GM12878 (cell line): ENCODE measurements around the gene HEYL. TPM values are rescaled to one million over a fixed set of nuclear protein-coding genes. Genes with fewer than 3 reads are reported as not detected.

ENCODE experiments used
- ATAC-seq: fragments of 200-7000 bp; cut with Tn5 transposase; 3 replicates; pipeline ENCODE4 v1.9.1; 2020; ENCODE audit warnings: mild to moderate bottlenecking, moderate library complexity
- BruUV-seq: library from RNA; stranded (reverse); fragments of 400-500 nt; replicated peaks from 2 replicates; lab custom pipeline; 2021; lab: Mats Ljungman, UMichigan
- CTCF ChIA-PET: fragments of 300-600 bp; sonication (Branson Sonifier 250); formaldehyde crosslinking; extraction: SDS; loops from one replicate; lab custom pipeline; 2021; ENCODE audit warnings: inconsistent platforms; lab: Yijun Ruan, JAX
- POLR2A ChIA-PET: fragments of 350-600 bp; formaldehyde crosslinking; extraction: SDS; loops from one replicate; lab custom pipeline; 2021; ENCODE audit warnings: inconsistent platforms; lab: Charles Lee
- RAD21 ChIA-PET: fragments of 300-600 bp; sonication (Branson Sonifier 250); formaldehyde crosslinking; loops from one replicate; lab custom pipeline; 2023; ENCODE audit warnings: antibody characterized with exemption; ENCODE audit not compliant: unreplicated experiment; lab: Charles Lee
- SMC1A ChIA-PET: fragments of 300-600 bp; sonication (Branson Sonifier 250); formaldehyde crosslinking; loops from one replicate; lab custom pipeline; 2023; ENCODE audit not compliant: unreplicated experiment, uncharacterized antibody; lab: Charles Lee
- DNase-seq: peaks from one replicate; pipeline ENCODE4 v3.0.0-alpha.2; 2011; ENCODE audit warnings: low read depth, low spot score
- FAIRE-seq: peaks from 3 replicates; lab custom pipeline; 2011; peaks lifted over from hg19 to GRCh38; lab: Jason Lieb, UNC
- H2AFZ ChIP-seq: 2 replicates; pipeline ENCODE4 v1.6.0; 2011; ENCODE audit warnings: low read depth, low read length, control low read depth; ENCODE audit not compliant: control insufficient read depth
- H3K27ac ChIP-seq: 2 replicates; pipeline ENCODE4 v1.5.1; 2011; ENCODE audit warnings: control low read depth; ENCODE audit not compliant: control insufficient read depth, insufficient read depth
- H3K27me3 ChIP-seq, 2 experiments: replicated peaks in 1 of 2; 2 replicates each; pipeline versions ENCODE4 v1.6.0 to v1.6.1; 2011; ENCODE audit warnings: low read length in 1 of 2; ENCODE audit not compliant: control insufficient read depth in 2 of 2, insufficient read depth in 2 of 2
- H3K36me3 ChIP-seq, 2 experiments: 2 replicates each; pipeline ENCODE4 v1.5.1; 2011; ENCODE audit warnings: low read length in 1 of 2; ENCODE audit not compliant: control insufficient read depth in 2 of 2, insufficient read depth in 2 of 2
- H3K4me1 ChIP-seq: 2 replicates; pipeline ENCODE4 v1.6.1; 2011; ENCODE audit warnings: mild to moderate bottlenecking, low read length, moderate library complexity, mixed read lengths; ENCODE audit not compliant: control insufficient read depth, insufficient read depth
- H3K4me2 ChIP-seq: 2 replicates; pipeline ENCODE4 v1.6.0; 2011; ENCODE audit warnings: control low read depth; ENCODE audit not compliant: control insufficient read depth, insufficient read depth
- H3K4me3 ChIP-seq: fragments of 200-600 bp; sonication (generic); 2 replicates; pipeline ENCODE4 v1.5.1; 2016
- H3K79me2 ChIP-seq: 2 replicates; pipeline ENCODE4 v1.6.0; 2011; ENCODE audit warnings: low read length; ENCODE audit not compliant: control insufficient read depth, insufficient read depth
- H3K9ac ChIP-seq: 2 replicates; pipeline ENCODE4 v1.8.0; 2011; ENCODE audit warnings: low read length, control low read depth, mixed read lengths; ENCODE audit not compliant: control insufficient read depth, insufficient read depth
- H3K9me3 ChIP-seq: replicated peaks from 3 replicates; pipeline ENCODE4 v1.5.1; 2011; ENCODE audit warnings: mild to moderate bottlenecking, low read length; ENCODE audit not compliant: control insufficient read depth, insufficient read depth
- H4K20me1 ChIP-seq: 2 replicates; pipeline ENCODE4 v1.6.0; 2011; ENCODE audit not compliant: control insufficient read depth, insufficient read depth
- ATF7 ChIP-seq: fragments of 450-650 bp; IDR thresholded peaks from 2 replicates; pipeline ENCODE4 v1.6.1; 2016; ENCODE audit warnings: low read depth, mild to moderate bottlenecking
- EGR1 ChIP-seq, 2 experiments: IDR thresholded peaks; 1 replicate in 1 of 2; 2 replicates in 1 of 2; pipeline ENCODE4 v1.6.1; 2011 to 2012; ENCODE audit warnings: low read depth in 2 of 2, low read length in 2 of 2, borderline replicate concordance in 1 of 2, mild to moderate bottlenecking in 1 of 2, moderate library complexity in 1 of 2
- EZH2 ChIP-seq: IDR thresholded peaks from 2 replicates; pipeline ENCODE4 v1.6.1; 2012; ENCODE audit warnings: low read depth, mild to moderate bottlenecking, control low read depth, inconsistent platforms, low read length, borderline replicate concordance; ENCODE audit not compliant: control insufficient read depth
- NBN ChIP-seq: fragments of 450-650 bp; IDR thresholded peaks from 2 replicates; pipeline ENCODE4 v1.6.1; 2016
- POLR2AphosphoS2 ChIP-seq: IDR thresholded peaks from 2 replicates; pipeline ENCODE4 v1.6.1; 2011; ENCODE audit warnings: low read depth, mild to moderate bottlenecking, low read length, improper control_type of control experiment, moderate library complexity
- POU2F2 ChIP-seq: IDR thresholded peaks from 3 replicates; pipeline ENCODE4 v1.6.1; 2011; ENCODE audit warnings: low read depth, mild to moderate bottlenecking, low read length, borderline replicate concordance
- SIN3A ChIP-seq: IDR thresholded peaks from 2 replicates; pipeline ENCODE4 v1.6.1; 2012; ENCODE audit warnings: low read depth, low read length, improper control_type of control experiment
- SUZ12 ChIP-seq: fragments of 200-600 bp; sonication (generic); IDR thresholded peaks from one replicate; pipeline ENCODE4 v1.6.1; 2018; ENCODE audit warnings: antibody characterized with exemption, mild to moderate bottlenecking; ENCODE audit not compliant: unreplicated experiment
- TCF12 ChIP-seq: IDR thresholded peaks from 2 replicates; pipeline ENCODE4 v1.6.1; 2011; ENCODE audit warnings: low read depth, mild to moderate bottlenecking, low read length
- TCF7 ChIP-seq: IDR thresholded peaks from 2 replicates; pipeline ENCODE4 v1.6.1; 2014; ENCODE audit warnings: antibody characterized with exemption, borderline replicate concordance
- ZSCAN29 ChIP-seq: fragments of 450-650 bp; IDR thresholded peaks from 2 replicates; pipeline ENCODE4 v1.6.1; 2017; ENCODE audit warnings: mild to moderate bottlenecking, moderate library complexity
- WGBS: methylation state at CpG from one replicate; pipeline ENCODE4 v1.1.6; 2016; ENCODE audit warnings: low lambda C conversion rate; ENCODE audit not compliant: insufficient replicate concordance, insufficient coverage; ENCODE audit errors: missing lambda C conversion rate; 5-methylcytosine and 5-hydroxymethylcytosine counted together
- in situ Hi-C: fragments of 300-500 bp; cut with MboI; formaldehyde crosslinking; loops from 9 replicates; pipeline ENCODE4 v1.14.3; 2018; ENCODE audit warnings: mixed read lengths
- intact Hi-C: fragments of 100-400 bp; cut with micrococcal nuclease; formaldehyde crosslinking; loops from one replicate; pipeline ENCODE4 v1.14.2; 2022; ENCODE audit not compliant: unreplicated experiment
- polyA plus RNA-seq, 11 experiments: library from polyadenylated mRNA; depleted of rRNA in 4 of 11; unstranded in 6 of 11; stranded (reverse) in 5 of 11; fragments of >200 nt; fragmentation: Nextera tagmentation in 4 of 11; fragmentation: Illumina TruSeq in 1 of 11; extraction: Ambion mirVana in 4 of 11; extraction: Trizol in 1 of 11; gene quantifications; 1 replicate in 1 of 11; 2 replicates in 10 of 11; pipeline versions ENCODE4 v1.2.1 to v1.2.3, GENCODE V29; 2011 to 2016; ENCODE audit warnings: inconsistent platforms in 2 of 11, missing spikeins in 2 of 11, low read depth in 1 of 11
- total RNA-seq, 4 experiments: library from RNA; depleted of rRNA in 3 of 4; stranded (reverse); fragments of >200 nt in 3 of 4; fragmentation: Illumina TruSeq in 1 of 4; extraction: Trizol in 1 of 4; gene quantifications; 2 replicates each; pipeline versions ENCODE4 v1.2.1 to v1.2.3, GENCODE V29; 2013 to 2021
- TF ChIP-seq, protein P1 (sequence below): IDR thresholded peaks from 2 replicates; pipeline ENCODE4 v1.6.1; 2012; ENCODE audit warnings: low read depth, low read length, improper control_type of control experiment

Gene HEYL
- total and polyA plus RNA-seq, 10 of the 15 experiments (the other 5 are each of a cell fraction or from before 2014, with no cell fraction given) = under 0.01 to 0.04 TPM; not detected in 8

GRCh38 chr1:39632682-39633417 is 6.6 kb downstream of the HEYL start (continued):
- no peak for TF ChIP-seq EZH2
- no peak for TF ChIP-seq TCF7
- TF ChIP-seq, protein P1, sequence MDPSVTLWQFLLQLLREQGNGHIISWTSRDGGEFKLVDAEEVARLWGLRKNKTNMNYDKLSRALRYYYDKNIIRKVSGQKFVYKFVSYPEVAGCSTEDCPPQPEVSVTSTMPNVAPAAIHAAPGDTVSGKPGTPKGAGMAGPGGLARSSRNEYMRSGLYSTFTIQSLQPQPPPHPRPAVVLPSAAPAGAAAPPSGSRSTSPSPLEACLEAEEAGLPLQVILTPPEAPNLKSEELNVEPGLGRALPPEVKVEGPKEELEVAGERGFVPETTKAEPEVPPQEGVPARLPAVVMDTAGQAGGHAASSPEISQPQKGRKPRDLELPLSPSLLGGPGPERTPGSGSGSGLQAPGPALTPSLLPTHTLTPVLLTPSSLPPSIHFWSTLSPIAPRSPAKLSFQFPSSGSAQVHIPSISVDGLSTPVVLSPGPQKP = no peak
- TF ChIP-seq NBN = no peak
- no peak for TF ChIP-seq POLR2AphosphoS2
- TF ChIP-seq, all 136 proteins: peak for 0

DNA sequence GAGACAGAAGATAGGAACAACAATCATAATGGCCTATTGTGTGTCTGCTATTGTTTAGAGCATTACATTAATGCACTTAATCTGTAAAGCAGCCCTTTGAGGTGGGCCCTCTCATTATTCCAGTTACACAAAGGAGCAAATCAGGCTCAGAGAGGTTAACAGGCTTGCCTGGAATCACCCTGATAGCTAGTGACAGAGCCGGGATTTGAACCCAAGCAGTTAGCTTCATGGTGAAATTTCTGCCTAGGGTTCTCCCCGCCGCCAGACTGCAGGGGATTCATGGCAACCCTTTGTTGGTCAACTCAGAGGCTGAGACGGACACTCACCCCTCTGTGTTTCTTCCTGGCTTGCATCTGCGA is 7.1 kb downstream of the HEYL start:
- H3K9ac ChIP-seq = no peak overlapping the region
- H3K79me2 ChIP-seq = no peaks in the 10 kb centered on the region
- BruUV-seq = no TSS peak
- H3K4me1 ChIP-seq = peaks cover 3% of the 10 kb centered on the region; the same call in 1 of the 2 replicates
- CTCF ChIA-PET = no interaction called here
- no peak overlapping the region for H3K4me2 ChIP-seq
- H3K9me3 ChIP-seq = no peaks in the 10 kb centered on the region
- FAIRE-seq (no peak), ATAC-seq (no peak), DNase-seq (no peak)
- 78% methylated on average over 5 of the region's 5 CpGs for WGBS
- H3K27me3 ChIP-seq = peaks cover 0 to 3% of the 10 kb centered on the region in 2 experiments; a peak in 1 of 4 replicates
- no peaks in the 10 kb centered on the region for H3K36me3 ChIP-seq
- RAD21 ChIA-PET = no interaction called here
- in situ Hi-C loops (no loop called here), intact Hi-C loops (no loop called here)
- no peaks in the 10 kb centered on the region for H4K20me1 ChIP-seq
- no peak overlapping the region for H3K27ac ChIP-seq
- H3K4me3 ChIP-seq = no peak overlapping the region
- SMC1A ChIA-PET = no interaction called here
- TF ChIP-seq EGR1 (IDR thresholded peaks at IDR 0.05; ENCODE audit: borderline replicate concordance in 1 of 2, low read depth in 2 of 2, low read length in 2 of 2) (no peak), SIN3A (no peak), TCF12 (no peak), SUZ12 (no peak), ATF7 (no peak), POU2F2 (no peak), ZSCAN29 (no peak)
- TF ChIP-seq, all 136 proteins: peak for 0
- POLR2A ChIA-PET = no interaction called here
- H2AFZ ChIP-seq = no peak overlapping the region
